Measurements from ENCODE around the gene CD99. TPM values are rescaled to one million over a fixed set of nuclear protein-coding genes. Genes with fewer than 3 reads are reported as not detected.

CD99 gene
- total and polyA plus RNA-seq, 3 donors from 2014 or later: 450 to 1,032 (median 733) TPM

DNA sequence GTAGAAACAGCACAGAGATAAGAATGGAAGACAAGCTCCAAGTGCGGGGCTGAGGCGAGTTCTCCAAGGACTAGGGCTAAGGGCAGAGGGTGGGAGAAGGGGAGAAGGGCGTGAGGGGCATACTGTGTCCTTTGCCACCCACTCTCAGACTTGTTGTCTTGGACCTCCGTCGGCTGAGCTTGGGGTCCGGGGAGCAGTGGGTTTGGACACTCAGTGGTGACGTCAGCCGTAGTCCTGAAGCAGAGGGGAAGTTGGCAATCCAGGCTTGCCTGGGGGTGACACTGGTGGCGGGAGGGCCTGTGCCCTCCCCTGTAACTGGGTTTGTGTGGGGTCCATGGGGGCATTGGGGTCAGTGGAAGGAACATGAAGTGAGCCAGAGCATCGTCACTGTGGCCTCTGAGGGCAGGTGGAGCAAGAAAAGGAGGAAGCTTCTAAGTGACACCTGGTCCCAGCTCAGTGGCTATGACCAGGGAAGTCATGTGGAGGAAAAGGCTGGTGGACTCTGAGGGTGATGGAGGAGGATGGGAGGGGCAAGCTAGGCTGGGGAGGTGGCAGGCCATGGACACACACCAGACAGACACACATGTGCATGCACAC, 17.6 kb downstream of the CD99 start:
- no peak for DNase-seq
- Histone ChIP-seq H3K27ac (peak overlapping the region in 1 of 2 donors; percentile 44), H3K4me3 (no peak overlapping the region), H3K27me3 (no peaks in the 10 kb centered on the region), H3K36me3 (ENCODE audit: low read depth, missing control alignments) (no peaks in the 10 kb centered on the region), H3K4me1 (peaks cover 70% of the 10 kb centered on the region), H3K9me3 (no peaks in the 10 kb centered on the region)
- TF ChIP-seq, protein P1, sequence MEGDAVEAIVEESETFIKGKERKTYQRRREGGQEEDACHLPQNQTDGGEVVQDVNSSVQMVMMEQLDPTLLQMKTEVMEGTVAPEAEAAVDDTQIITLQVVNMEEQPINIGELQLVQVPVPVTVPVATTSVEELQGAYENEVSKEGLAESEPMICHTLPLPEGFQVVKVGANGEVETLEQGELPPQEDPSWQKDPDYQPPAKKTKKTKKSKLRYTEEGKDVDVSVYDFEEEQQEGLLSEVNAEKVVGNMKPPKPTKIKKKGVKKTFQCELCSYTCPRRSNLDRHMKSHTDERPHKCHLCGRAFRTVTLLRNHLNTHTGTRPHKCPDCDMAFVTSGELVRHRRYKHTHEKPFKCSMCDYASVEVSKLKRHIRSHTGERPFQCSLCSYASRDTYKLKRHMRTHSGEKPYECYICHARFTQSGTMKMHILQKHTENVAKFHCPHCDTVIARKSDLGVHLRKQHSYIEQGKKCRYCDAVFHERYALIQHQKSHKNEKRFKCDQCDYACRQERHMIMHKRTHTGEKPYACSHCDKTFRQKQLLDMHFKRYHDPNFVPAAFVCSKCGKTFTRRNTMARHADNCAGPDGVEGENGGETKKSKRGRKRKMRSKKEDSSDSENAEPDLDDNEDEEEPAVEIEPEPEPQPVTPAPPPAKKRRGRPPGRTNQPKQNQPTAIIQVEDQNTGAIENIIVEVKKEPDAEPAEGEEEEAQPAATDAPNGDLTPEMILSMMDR (IDR thresholded peaks at IDR 0.05): no peak
- no peak for TF ChIP-seq POLR2A (IDR thresholded peaks at IDR 0.05)
- intact Hi-C loops (cut with DNase I; ENCODE audit: low total_unique reads): no loop called here
- WGBS, 2 donors: 50 to 67% methylated on average over 6 to 10 of the region's 10 CpGs

DNA sequence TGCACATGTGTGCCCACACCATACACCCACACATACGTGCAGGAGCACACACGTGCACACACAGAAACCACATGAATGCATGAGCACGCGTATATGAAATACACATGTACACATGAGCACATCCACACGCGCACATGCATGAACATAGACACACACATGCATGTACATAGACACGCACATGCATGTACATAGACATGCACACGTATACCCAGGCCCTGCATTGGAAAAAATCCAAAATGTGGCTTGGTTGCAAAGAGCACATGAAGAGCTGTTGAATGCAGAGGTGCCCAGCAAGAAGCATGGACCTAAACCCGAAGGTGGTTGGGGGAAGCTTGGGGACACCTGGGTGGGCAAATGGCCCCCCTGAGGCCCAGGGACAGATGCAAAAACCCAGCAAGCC, 18.5 kb downstream of the CD99 start:
- no peaks in the 10 kb centered on the region for H3K9me3 ChIP-seq
- TF ChIP-seq, protein P1 (IDR thresholded peaks at IDR 0.05): no peak
- no peak for TF ChIP-seq POLR2A (IDR thresholded peaks at IDR 0.05)
- no peaks in the 10 kb centered on the region for H3K27me3 ChIP-seq
- no peak for DNase-seq
- no peak overlapping the region for H3K4me3 ChIP-seq
- no peak overlapping the region for H3K27ac ChIP-seq
- no peaks in the 10 kb centered on the region for H3K36me3 ChIP-seq (ENCODE audit: low read depth, missing control alignments)
- peaks cover 61% of the 10 kb centered on the region for H3K4me1 ChIP-seq
- intact Hi-C loops (cut with DNase I; ENCODE audit: low total_unique reads): no loop called here
- WGBS, 2 donors: 77 to 82% methylated on average over 9 of the region's 9 CpGs

DNA sequence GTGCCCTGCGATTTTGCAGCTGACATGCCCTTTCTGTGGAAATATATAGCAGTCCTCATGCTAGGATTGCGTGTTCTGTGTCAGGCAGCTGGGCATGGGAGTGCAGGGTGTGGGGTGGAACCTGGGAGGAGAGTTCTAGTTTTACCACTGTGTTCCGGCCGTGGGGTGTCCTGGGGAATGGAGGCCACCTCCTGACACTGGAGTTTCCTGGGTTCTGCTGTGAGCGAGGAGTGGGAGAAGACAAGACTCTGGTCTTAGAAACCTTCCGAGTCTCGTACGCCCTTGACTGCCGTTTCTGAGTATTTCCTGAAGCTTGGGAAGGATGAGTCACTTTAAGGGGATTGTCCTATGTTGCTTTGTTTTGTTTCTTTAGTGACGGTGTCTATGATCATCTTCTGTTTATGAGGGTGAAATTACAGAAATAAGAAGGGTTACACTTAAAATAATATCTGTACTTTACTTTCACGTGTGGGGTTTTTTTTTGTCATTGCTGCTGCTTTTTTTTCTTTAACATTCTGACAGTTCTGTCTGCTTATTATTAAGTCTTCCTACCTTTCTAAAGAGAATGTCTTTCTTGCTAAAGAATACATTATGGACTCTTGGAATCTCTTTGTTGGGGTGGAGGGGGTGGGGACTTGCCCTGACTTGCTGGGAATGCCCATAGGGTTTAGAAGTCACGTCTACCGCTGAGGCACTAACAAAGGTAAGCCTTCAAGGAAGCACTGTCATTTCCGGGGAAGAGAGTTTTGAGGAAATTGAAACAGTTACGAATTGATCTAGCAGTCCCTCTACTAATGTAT, 19.1 kb downstream of the CD99 start:
- no peaks in the 10 kb centered on the region for H3K36me3 ChIP-seq (ENCODE audit: low read depth, missing control alignments)
- DNase-seq: no peak
- H3K4me1 ChIP-seq: peaks cover 54% of the 10 kb centered on the region
- TF ChIP-seq, protein P1 (IDR thresholded peaks at IDR 0.05): no peak
- TF ChIP-seq POLR2A (IDR thresholded peaks at IDR 0.05): no peak
- 34 to 41% methylated on average over 12 to 15 of the region's 15 CpGs for WGBS, 2 donors
- peak overlapping the region; percentile 24 to 26 for H3K27ac ChIP-seq
- no peaks in the 10 kb centered on the region for H3K9me3 ChIP-seq
- H3K4me3 ChIP-seq: no peak overlapping the region
- H3K27me3 ChIP-seq: no peaks in the 10 kb centered on the region
- intact Hi-C loops (cut with DNase I; ENCODE audit: low total_unique reads): no loop called here

DNA sequence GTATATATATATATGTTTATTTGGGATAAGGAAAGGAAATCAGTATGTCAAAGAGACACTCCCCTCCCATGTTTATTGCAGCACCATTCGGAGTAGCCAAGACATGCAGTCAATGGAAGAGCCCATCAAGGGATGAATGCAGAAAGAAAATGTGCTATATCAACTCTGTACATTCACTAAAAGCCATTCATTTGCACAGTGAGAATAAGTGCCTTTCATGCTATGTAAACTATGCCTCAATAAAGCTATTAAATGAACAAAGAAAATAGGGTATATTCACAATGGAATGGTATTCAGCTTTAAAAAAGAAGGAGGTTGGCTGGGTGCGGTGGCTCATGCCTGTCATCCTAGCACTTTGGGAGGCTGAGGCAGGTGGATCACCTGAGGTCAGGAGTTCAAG, 20.3 kb downstream of the CD99 start:
- intact Hi-C loops (cut with DNase I; ENCODE audit: low total_unique reads): no loop called here
- TF ChIP-seq, protein P1 (IDR thresholded peaks at IDR 0.05): no peak
- TF ChIP-seq POLR2A (IDR thresholded peaks at IDR 0.05): no peak
- Histone ChIP-seq H3K27me3 (no peaks in the 10 kb centered on the region), H3K4me1 (peaks cover 42% of the 10 kb centered on the region), H3K9me3 (no peaks in the 10 kb centered on the region), H3K4me3 (no peak overlapping the region), H3K27ac (no peak overlapping the region), H3K36me3 (ENCODE audit: low read depth, missing control alignments) (no peaks in the 10 kb centered on the region)
- WGBS, 2 donors: 91 to 99% methylated on average over 2 of the region's 2 CpGs
- DNase-seq: no peak

Data from testis (tissue), 3 donors.